Stimulated activated CD8-positive, alpha-beta memory T cell treated with anti-CD3 and anti-CD28 coated beads, Interleukin-15, amount 100 ng/mL, for 4 hours (primary cell): ENCODE data around the gene OR51E2.

Source experiments
- DNase-seq, 2 donors: peaks; one replicate each; pipeline ENCODE4 v3.0.0-alpha.2; 2020; ENCODE audit warnings: low read depth in 2 of 2

Gene OR51E2

GRCh38 chr11:4664183-4664582, 33.5 kb downstream of the OR51E2 start:
- no peak for DNase-seq

GRCh38 chr11:4662876-4663275, 34.8 kb downstream of the OR51E2 start:
- no peak for DNase-seq

GRCh38 chr11:4658629-4659445, 38.8 kb downstream of the OR51E2 start:
- DNase-seq: no peak

GRCh38 chr11:4654635-4655369, 42.9 kb downstream of the OR51E2 start:
- DNase-seq: no peak

GRCh38 chr11:4647766-4648165, 49.9 kb downstream of the OR51E2 start:
- DNase-seq: no peak

GRCh38 chr11:4645974-4646373, 51.7 kb downstream of the OR51E2 start:
- no peak for DNase-seq

- no peak for DNase-seq
These were observed 53.4 kb downstream of the OR51E2 start for GRCh38 chr11:4644233-4644632.

- no peak for DNase-seq
These were observed 54.0 kb downstream of the OR51E2 start, which contains the start of gene OR51E1 for GRCh38 chr11:4643682-4644081. Gene OR51E1 (plus strand): TSS chr11:4643982. CDS start chr11:4652527, 8,545 bp downstream.

- no peak for DNase-seq
These were observed 54.6 kb downstream of the OR51E2 start for GRCh38 chr11:4643076-4643475.

- DNase-seq: no peak
These were observed 55.6 kb downstream of the OR51E2 start for GRCh38 chr11:4642043-4642442.

GRCh38 chr11:4641501-4641900, 56.2 kb downstream of the OR51E2 start:
- DNase-seq: no peak

GRCh38 chr11:4639931-4640330, 57.7 kb downstream of the OR51E2 start:
- no peak for DNase-seq

- no peak for DNase-seq
These were observed 60.0 kb downstream of the OR51E2 start for GRCh38 chr11:4637662-4638047.

GRCh38 chr11:4636962-4637661, 60.5 kb downstream of the OR51E2 start, which contains the start of gene OR51D1:
Gene OR51D1 (plus strand): TSS chr11:4637477. CDS start chr11:4639791, 2,314 bp downstream.
- peak; percentile 29 to 41 for DNase-seq

- no peak for DNase-seq
These were observed 61.5 kb downstream of the OR51E2 start for GRCh38 chr11:4636136-4636535.
